ENCODE measurements around the gene LOXL1. TPM values are rescaled to one million over a fixed set of nuclear protein-coding genes. Genes with fewer than 3 reads are reported as not detected.

Gene LOXL1
- polyA plus RNA-seq, 1 donor (not counting 4 experiments of a cell fraction or from before 2014, with no cell fraction given) = 8.8 TPM

GRCh38 chr15:73993211-73993994 lies 67.1 kb downstream of the LOXL1 start:
- Histone ChIP-seq H3K36me3 (ENCODE audit: control insufficient read depth in 2 of 2, extremely low read depth in 1 of 2, insufficient read depth in 2 of 2, low read length in 2 of 2) (peaks cover 2 to 3% of the 10 kb centered on the region in 2 experiments), H3K9me1 (ENCODE audit: control insufficient read depth, extremely low read depth, insufficient read depth, low read length) (no peaks in the 10 kb centered on the region), H3K4me3 (ENCODE audit: control insufficient read depth in 2 of 3, extremely low read depth in 1 of 3, insufficient read depth in 2 of 3, low read depth in 1 of 3, low read length in 3 of 3) (peak overlapping the region in 1 of 3 experiments; percentile 87), H3K4me1 (ENCODE audit: control insufficient read depth, extremely low read depth, insufficient read depth, low read length) (peaks cover 56% of the 10 kb centered on the region), H4K20me1 (ENCODE audit: control insufficient read depth, extremely low read depth, insufficient read depth, low read length) (peaks cover 3% of the 10 kb centered on the region), H3K79me2 (ENCODE audit: control insufficient read depth, insufficient read depth, low read length) (peaks cover 38% of the 10 kb centered on the region), H3K9ac (ENCODE audit: control insufficient read depth, extremely low read depth, insufficient read depth, low read length) (no peak overlapping the region), H3K4me2 (ENCODE audit: control insufficient read depth, extremely low read depth, insufficient read depth, low read depth, low read length) (peak overlapping the region; percentile 89), H3K27ac (ENCODE audit: control insufficient read depth, insufficient read depth, low read length) (no peak overlapping the region), H2AFZ (ENCODE audit: control insufficient read depth, low read length) (no peak overlapping the region), H3K27me3 (ENCODE audit: control insufficient read depth, extremely low read depth, insufficient read depth, low read length) (no peaks in the 10 kb centered on the region), H3K9me3 (ENCODE audit: control insufficient read depth, low read depth, low read length) (no peaks in the 10 kb centered on the region)
- TF ChIP-seq CTCF (optimal IDR thresholded peaks at IDR 0.05 in 1 of 3, IDR thresholded peaks at IDR 0.05 in 1 of 3, conservative IDR thresholded peaks at IDR 0.05 in 1 of 3; ENCODE audit: extremely low read depth in 1 of 3, insufficient read depth in 2 of 3, low read length in 3 of 3) (no peak), EZH2 (IDR thresholded peaks at IDR 0.05; ENCODE audit: low read length) (no peak)
- dilution Hi-C loops (cut with MboI; ENCODE audit: extremely low pct_ligation_motif_present, low sequenced_read_pairs) = no loop called here
- DNase-seq (ENCODE audit: low read depth, low spot score) = no peak
- no peak for FAIRE-seq

DNA sequence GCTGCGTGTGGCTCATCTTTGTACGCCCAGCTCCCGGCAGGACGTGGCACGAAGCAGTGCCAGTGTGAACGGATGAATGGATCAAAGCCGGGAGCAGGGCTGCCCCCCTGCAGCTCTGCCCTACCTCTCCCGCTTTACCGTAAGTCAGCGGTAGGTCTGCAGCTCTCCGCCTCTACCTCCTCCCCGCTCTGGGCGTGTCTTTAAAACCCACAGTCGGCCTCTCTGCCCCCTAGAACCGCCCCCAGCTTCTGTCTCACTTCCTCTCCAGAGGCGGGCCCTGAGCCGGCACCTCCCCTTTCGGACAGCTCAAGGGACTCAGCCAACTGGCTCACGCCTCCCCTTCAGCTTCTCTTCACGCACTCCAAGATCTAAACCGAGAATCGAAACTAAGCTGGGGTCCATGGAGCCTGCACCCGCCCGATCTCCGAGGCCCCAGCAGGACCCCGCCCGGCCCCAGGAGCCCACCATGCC lies 68.2 kb downstream of the LOXL1 start, which contains the start of gene PML:
Gene PML (plus strand): TSS at position 304 of the 471 bp plus-strand sequence. CDS start 97 bp downstream, at position 401.
- dilution Hi-C loops (cut with MboI; ENCODE audit: extremely low pct_ligation_motif_present, low sequenced_read_pairs) = no loop called here
- Histone ChIP-seq H3K36me3 (ENCODE audit: control insufficient read depth in 2 of 2, extremely low read depth in 1 of 2, insufficient read depth in 2 of 2, low read length in 2 of 2) (peaks cover 9 to 10% of the 10 kb centered on the region in 2 experiments), H3K9me1 (ENCODE audit: control insufficient read depth, extremely low read depth, insufficient read depth, low read length) (no peaks in the 10 kb centered on the region), H3K9me3 (ENCODE audit: control insufficient read depth, low read depth, low read length) (no peaks in the 10 kb centered on the region), H3K27me3 (ENCODE audit: control insufficient read depth, extremely low read depth, insufficient read depth, low read length) (no peaks in the 10 kb centered on the region), H4K20me1 (ENCODE audit: control insufficient read depth, extremely low read depth, insufficient read depth, low read length) (peaks cover 5% of the 10 kb centered on the region), H3K9ac (ENCODE audit: control insufficient read depth, extremely low read depth, insufficient read depth, low read length) (peak within 1 kb of the TSS; percentile 94), H2AFZ (ENCODE audit: control insufficient read depth, low read length) (peak within 1 kb of the TSS; percentile 84), H3K4me2 (ENCODE audit: control insufficient read depth, extremely low read depth, insufficient read depth, low read depth, low read length) (peak within 1 kb of the TSS; percentile 93), H3K4me1 (ENCODE audit: control insufficient read depth, extremely low read depth, insufficient read depth, low read length) (peaks cover 51% of the 10 kb centered on the region), H3K27ac (ENCODE audit: control insufficient read depth, insufficient read depth, low read length) (peak within 1 kb of the TSS; percentile 86), H3K79me2 (ENCODE audit: control insufficient read depth, insufficient read depth, low read length) (peaks cover 48% of the 10 kb centered on the region), H3K4me3 (ENCODE audit: control insufficient read depth in 2 of 3, extremely low read depth in 1 of 3, insufficient read depth in 2 of 3, low read depth in 1 of 3, low read length in 3 of 3) (peak within 1 kb of the TSS; percentile 87 to 89 (median 89))
- TF ChIP-seq EZH2 (IDR thresholded peaks at IDR 0.05; ENCODE audit: low read length) = no peak
- FAIRE-seq (peak; percentile 55), DNase-seq (ENCODE audit: low read depth, low spot score) (peak; percentile 81)

All from keratinocyte (primary cell).